WI38 (cell line): ENCODE measurements around the gene FAM53B.

Experiments
- H3K4me3 ChIP-seq: 2 replicates; pipeline ENCODE4 v1.5.1; 2011; ENCODE audit warnings: low read depth, mild to moderate bottlenecking, control low read depth, low read length
- CTCF ChIP-seq: IDR thresholded peaks from 2 replicates; pipeline ENCODE4 v1.5.1; 2012; ENCODE audit warnings: low read depth, mild to moderate bottlenecking, control low read depth, low read length

FAM53B gene

GRCh38 chr10:124731551-124731950 is 12.6 kb downstream of the FAM53B start:
- TF ChIP-seq CTCF, result no peak
- H3K4me3 ChIP-seq, result no peak overlapping the region

GRCh38 chr10:124730790-124731189 is 13.4 kb downstream of the FAM53B start:
- TF ChIP-seq CTCF, result no peak
- H3K4me3 ChIP-seq, result no peak overlapping the region

- no peak overlapping the region for H3K4me3 ChIP-seq
- no peak for TF ChIP-seq CTCF
These were observed 15.1 kb downstream of the FAM53B start for GRCh38 chr10:124728830-124729661.

- no peak overlapping the region for H3K4me3 ChIP-seq
- TF ChIP-seq CTCF, result no peak
These were observed 15.9 kb downstream of the FAM53B start for GRCh38 chr10:124728071-124728829.

- TF ChIP-seq CTCF, result no peak
- H3K4me3 ChIP-seq, result no peak overlapping the region
These were observed 16.7 kb downstream of the FAM53B start for GRCh38 chr10:124727361-124727960.

GRCh38 chr10:124725791-124726190 is 18.4 kb downstream of the FAM53B start:
- TF ChIP-seq CTCF, result no peak
- no peak overlapping the region for H3K4me3 ChIP-seq
